ENCODE data around the gene BRMS1L. TPM values are rescaled to one million over a fixed set of nuclear protein-coding genes. Genes with fewer than 3 reads are reported as not detected.

BRMS1L gene
- total and polyA plus RNA-seq, 2 donors (not counting 3 experiments of a cell fraction or from before 2014, with no cell fraction given), result 4.0 to 7.7 TPM

- Histone ChIP-seq H3K4me1 (ENCODE audit: control insufficient read depth, extremely low read depth, insufficient read depth, low read length) (no peaks in the 10 kb centered on the region), H3K4me3 (replicated peaks in 1 of 3; ENCODE audit: insufficient read depth in 1 of 3, low read depth in 1 of 3, low read length in 3 of 3) (no peak overlapping the region), H3K4me2 (ENCODE audit: insufficient read depth, low read length) (no peak overlapping the region), H3K9me3 (replicated peaks; ENCODE audit: control insufficient read depth, insufficient read depth, low read length) (no peaks in the 10 kb centered on the region), H2AFZ (ENCODE audit: low read depth, low read length) (no peak overlapping the region), H3K27ac (ENCODE audit: insufficient read depth, low read depth, low read length) (no peak overlapping the region), H3K36me3 (ENCODE audit: control insufficient read depth in 2 of 2, extremely low read depth in 1 of 2, insufficient read depth in 2 of 2, low read length in 2 of 2) (no peaks in the 10 kb centered on the region), H3K79me2 (ENCODE audit: control insufficient read depth, insufficient read depth, low read length) (no peaks in the 10 kb centered on the region), H3K9ac (replicated peaks; ENCODE audit: extremely low read depth, insufficient read depth, low read length) (no peak overlapping the region), H3K27me3 (ENCODE audit: control insufficient read depth in 2 of 2, insufficient read depth in 2 of 2, low read length in 2 of 2) (no peaks in the 10 kb centered on the region), H4K20me1 (replicated peaks; ENCODE audit: control insufficient read depth, extremely low read depth, insufficient read depth, low read length) (no peaks in the 10 kb centered on the region), H3K9me1 (replicated peaks; ENCODE audit: control insufficient read depth, extremely low read depth, insufficient read depth, low read length) (no peaks in the 10 kb centered on the region)
- intact Hi-C loops (cut with micrococcal nuclease) (no loop called here), dilution Hi-C loops (cut with MboI; ENCODE audit: extremely low pct_ligation_motif_present, low sequenced_read_pairs) (no loop called here)
- POLR2A ChIA-PET, result no interaction called here
- CTCF ChIA-PET, result no interaction called here
- no peak for FAIRE-seq
- DNase-seq (ENCODE audit: low read depth, low spot score), result no peak
- no TSS peak for BruUV-seq (replicated peaks)
- TF ChIP-seq POLR2A (IDR thresholded peaks at IDR 0.05; ENCODE audit: low read depth, low read length), result no peak
- no peak for TF ChIP-seq MYC (IDR thresholded peaks at IDR 0.05; ENCODE audit: low read depth, low read length)
- no peak for TF ChIP-seq EZH2 (IDR thresholded peaks at IDR 0.05; ENCODE audit: borderline replicate concordance, low read depth, low read length, severe bottlenecking)
- no peak for TF ChIP-seq MAX (IDR thresholded peaks at IDR 0.05; ENCODE audit: insufficient read depth, insufficient read length)
Measured at GRCh38 chr14:35895256-35895655, 69.1 kb downstream of the BRMS1L start.

- Histone ChIP-seq H3K9me1 (replicated peaks; ENCODE audit: control insufficient read depth, extremely low read depth, insufficient read depth, low read length) (no peaks in the 10 kb centered on the region), H3K9ac (replicated peaks; ENCODE audit: extremely low read depth, insufficient read depth, low read length) (no peak overlapping the region), H3K4me2 (ENCODE audit: insufficient read depth, low read length) (no peak overlapping the region), H2AFZ (ENCODE audit: low read depth, low read length) (no peak overlapping the region), H3K4me1 (ENCODE audit: control insufficient read depth, extremely low read depth, insufficient read depth, low read length) (no peaks in the 10 kb centered on the region), H3K4me3 (replicated peaks in 1 of 3; ENCODE audit: insufficient read depth in 1 of 3, low read depth in 1 of 3, low read length in 3 of 3) (no peak overlapping the region), H3K27ac (ENCODE audit: insufficient read depth, low read depth, low read length) (no peak overlapping the region), H4K20me1 (replicated peaks; ENCODE audit: control insufficient read depth, extremely low read depth, insufficient read depth, low read length) (no peaks in the 10 kb centered on the region), H3K79me2 (ENCODE audit: control insufficient read depth, insufficient read depth, low read length) (no peaks in the 10 kb centered on the region), H3K36me3 (ENCODE audit: control insufficient read depth in 2 of 2, extremely low read depth in 1 of 2, insufficient read depth in 2 of 2, low read length in 2 of 2) (no peaks in the 10 kb centered on the region), H3K9me3 (replicated peaks; ENCODE audit: control insufficient read depth, insufficient read depth, low read length) (no peaks in the 10 kb centered on the region), H3K27me3 (ENCODE audit: control insufficient read depth in 2 of 2, insufficient read depth in 2 of 2, low read length in 2 of 2) (no peaks in the 10 kb centered on the region)
- no peak for FAIRE-seq
- ChIA-PET CTCF (interaction anchor here (0.9 to 1.5 kb wide), 2 partner anchors 11 to 14 kb away, joined by 3 read pairs; no protein-coding TSS in a partner anchor), POLR2A (no interaction called here)
- dilution Hi-C loops (cut with MboI; ENCODE audit: extremely low pct_ligation_motif_present, low sequenced_read_pairs), result no loop called here
- no peak for DNase-seq (ENCODE audit: low read depth, low spot score)
- BruUV-seq (replicated peaks), result no TSS peak
- intact Hi-C loops (cut with micrococcal nuclease), result no loop called here
- TF ChIP-seq MAX (IDR thresholded peaks at IDR 0.05; ENCODE audit: insufficient read depth, insufficient read length), result no peak
Measured at GRCh38 chr14:35897616-35898111, 71.5 kb downstream of the BRMS1L start.

All from endothelial cell of umbilical vein (primary cell).